SH-SY5Y (cell line): ENCODE results near the gene SRRM3.

Source experiments
- GATA2 ChIP-seq: IDR thresholded peaks from 2 replicates; pipeline ENCODE4 v1.6.1; 2011; ENCODE audit warnings: mild to moderate bottlenecking, low read depth, low read length
- GATA3 ChIP-seq: IDR thresholded peaks from 2 replicates; pipeline ENCODE4 v1.6.1; 2011; ENCODE audit warnings: low read depth, mild to moderate bottlenecking, low read length, moderate library complexity

The SRRM3 gene

DNA sequence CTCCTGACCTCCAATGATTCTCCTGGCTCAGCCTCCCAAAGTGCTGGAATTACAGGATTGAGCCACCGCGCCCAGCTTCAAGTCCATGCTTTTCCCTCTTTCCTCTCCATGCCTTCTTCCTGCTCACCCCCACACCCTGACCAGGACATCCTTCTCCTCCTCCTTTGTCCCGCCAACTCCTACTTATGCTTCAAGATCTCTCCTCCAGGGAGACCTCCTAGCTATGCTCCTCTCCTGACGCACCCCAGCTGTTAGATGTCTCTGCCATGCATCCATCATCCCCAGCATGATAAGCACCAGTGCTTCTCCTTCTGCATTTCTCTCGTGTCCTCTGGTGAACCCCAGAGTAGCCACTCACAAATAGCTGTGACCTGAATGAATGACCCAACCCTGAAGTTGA lies 21.1 kb downstream of the SRRM3 start:
- TF ChIP-seq GATA2 (no peak), GATA3 (no peak)

DNA sequence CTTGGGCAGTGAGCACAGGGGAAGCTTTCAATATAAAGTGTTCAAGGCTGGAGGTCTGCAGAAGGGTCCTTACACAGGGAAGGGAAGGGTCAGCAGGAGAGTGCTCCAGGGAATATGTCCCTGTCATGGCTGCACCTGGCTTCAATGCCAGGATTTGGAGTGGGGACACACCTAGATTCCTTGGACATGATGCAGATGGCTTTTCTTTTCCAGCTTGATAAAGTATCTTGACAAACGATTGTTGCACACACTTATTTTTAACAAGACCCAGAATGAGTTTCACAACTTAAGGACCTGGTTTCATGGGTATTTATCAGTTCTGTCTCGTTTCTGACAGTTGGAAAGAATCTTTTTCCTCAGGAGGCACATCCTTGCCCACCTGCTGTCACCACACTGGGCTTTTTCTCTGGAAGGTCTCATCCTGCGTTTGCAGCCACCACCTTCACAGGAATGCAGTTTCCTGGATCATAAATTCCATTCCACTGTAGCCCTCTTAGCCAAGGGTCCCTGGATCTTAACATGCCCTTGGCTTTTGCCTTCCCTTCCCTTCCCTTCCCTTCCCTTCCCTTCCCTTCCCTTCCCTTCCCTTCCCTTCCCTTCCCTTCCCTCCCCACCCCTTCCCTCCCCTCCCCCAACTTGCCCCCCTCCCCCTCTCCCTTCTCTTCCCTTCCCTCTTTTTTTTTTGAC lies 21.7 kb downstream of the SRRM3 start:
- TF ChIP-seq GATA2 = no peak
- no peak for TF ChIP-seq GATA3

DNA sequence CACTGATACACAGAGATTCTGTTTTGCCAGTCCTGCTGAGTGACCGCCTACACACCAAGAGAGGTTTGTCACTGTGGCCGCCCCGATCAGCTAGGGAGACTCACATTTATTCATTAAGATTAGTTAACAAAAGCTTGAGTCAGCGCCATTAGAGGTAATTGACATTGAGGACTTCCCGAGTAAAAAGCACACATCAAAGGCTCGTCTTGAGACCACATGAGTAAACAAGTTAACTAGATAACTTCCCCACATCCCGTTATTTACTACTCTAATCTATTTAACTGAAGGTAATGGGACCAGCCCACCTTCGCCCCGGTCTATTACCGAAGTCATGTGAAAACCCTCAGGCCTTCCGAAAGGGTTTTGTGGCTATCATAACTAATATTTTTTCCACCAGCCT lies 23.0 kb downstream of the SRRM3 start:
- no peak for TF ChIP-seq GATA2
- TF ChIP-seq GATA3 = no peak

DNA sequence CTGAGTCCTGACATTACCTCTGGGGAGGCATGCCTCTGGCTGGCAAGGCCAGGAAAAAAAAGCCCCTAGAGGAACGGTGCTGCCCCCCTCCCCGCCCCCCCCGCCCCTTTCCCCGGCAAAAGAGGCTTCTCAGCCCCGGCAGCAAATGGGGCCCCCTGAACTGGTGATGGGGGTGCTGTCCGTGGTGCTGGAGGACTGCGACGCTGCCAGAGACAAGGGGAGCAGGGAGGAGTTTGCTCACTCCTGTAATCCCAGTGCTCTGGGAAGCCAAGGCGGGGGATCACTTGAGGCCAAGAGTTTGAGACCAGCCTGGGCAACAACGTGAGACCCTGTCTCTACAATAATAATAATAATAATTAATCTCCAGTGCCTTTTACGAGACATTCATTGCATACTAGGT lies 23.7 kb downstream of the SRRM3 start:
- TF ChIP-seq GATA2 (no peak), GATA3 (no peak)

DNA sequence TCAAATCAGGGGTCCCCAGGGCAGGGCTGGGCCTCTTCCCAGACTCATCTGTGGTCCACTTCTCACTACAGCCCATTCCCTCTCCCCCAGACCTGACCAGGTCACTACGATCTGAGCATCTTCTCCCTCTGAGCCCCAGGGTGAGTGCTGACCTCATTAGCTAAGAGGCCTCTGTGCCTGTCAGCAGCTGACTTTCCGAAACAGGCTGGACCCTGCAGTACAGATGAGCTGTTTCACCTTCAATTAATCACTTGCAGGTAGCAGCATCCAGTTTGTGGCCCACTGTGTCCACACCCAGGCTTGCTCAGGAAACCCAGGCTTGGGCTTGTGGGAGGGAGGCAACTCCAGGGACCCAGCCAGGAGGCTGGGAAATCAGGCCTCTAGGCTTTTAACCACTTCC lies 24.3 kb downstream of the SRRM3 start:
- TF ChIP-seq GATA2 = no peak
- no peak for TF ChIP-seq GATA3

DNA sequence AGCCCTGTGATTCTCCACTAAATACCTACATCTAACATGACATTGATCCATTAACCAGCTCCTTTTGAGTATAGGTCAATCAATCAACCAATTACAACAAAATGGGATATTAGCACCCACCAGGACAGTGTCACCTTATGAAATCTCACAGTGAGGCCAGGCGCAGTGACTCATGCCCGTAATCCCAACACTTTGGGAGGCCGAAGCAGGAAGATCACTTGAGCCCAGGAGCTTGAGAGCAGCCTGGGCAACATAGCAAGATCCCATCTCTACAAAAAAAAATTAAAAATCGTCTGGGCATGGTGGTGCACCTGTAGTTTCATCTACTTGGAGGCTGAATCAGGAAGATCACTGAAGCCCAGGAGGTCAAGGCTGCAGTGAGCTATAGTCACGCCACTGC lies 28.5 kb downstream of the SRRM3 start:
- no peak for TF ChIP-seq GATA2
- no peak for TF ChIP-seq GATA3

DNA sequence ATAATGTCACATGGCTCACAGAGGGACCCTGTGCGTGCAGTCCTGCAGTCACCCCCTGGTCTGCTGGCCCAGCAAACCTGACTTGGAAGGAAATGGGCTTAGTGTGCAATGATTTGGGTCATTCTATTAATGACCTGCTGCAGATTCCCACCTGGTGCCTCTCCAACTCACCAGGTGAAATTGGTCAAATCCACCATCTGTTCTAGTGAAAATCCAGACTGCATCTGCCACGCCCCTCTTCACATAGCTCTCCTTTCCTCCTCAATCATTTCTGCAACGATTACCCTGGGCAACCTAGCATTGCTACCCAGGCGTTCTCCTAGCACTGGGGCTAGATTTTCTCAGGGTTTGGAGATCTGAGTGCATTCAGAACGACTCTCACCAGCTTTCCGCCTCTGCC lies 29.4 kb downstream of the SRRM3 start:
- no peak for TF ChIP-seq GATA3
- no peak for TF ChIP-seq GATA2

DNA sequence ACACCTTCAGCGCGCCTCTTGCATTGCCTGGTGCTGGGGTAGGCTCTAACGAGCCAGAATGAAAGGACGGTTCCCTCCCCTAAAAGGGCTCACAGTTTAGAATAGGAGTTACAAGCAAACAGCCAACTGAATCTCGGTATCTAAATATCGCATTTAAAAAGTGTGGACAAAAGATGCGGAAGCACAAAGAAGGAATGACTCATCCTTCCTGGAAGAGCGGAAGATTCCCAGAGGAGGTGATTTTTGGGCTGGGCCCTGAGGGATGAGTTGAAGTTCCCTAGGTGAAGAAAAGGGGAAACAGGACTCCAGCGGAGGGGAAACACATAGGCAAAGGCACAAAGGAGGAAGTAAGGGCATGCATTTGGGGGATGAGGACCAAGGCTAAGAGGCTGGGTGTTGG lies 29.9 kb downstream of the SRRM3 start:
- TF ChIP-seq GATA3 (no peak), GATA2 (no peak)

DNA sequence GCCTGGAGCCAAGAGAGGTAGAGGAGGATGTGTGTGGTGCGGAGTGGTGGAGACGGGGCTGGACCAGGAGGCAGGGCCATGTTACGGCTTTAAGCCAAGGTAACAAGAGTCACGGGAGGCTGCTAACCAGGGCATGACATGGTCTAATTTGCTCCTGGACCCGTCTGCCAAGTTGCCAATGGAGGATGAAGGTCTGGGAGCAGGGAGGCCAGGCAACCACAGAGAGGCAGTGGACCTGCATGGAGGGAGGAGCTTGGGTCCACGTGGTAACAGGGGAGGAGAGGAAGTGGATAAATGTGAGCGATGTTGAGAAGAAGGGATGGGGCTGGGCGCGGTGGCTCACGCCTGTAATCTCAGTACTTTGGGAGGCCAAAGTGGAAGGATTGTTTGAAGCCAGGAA lies 31.0 kb downstream of the SRRM3 start:
- no peak for TF ChIP-seq GATA3

DNA sequence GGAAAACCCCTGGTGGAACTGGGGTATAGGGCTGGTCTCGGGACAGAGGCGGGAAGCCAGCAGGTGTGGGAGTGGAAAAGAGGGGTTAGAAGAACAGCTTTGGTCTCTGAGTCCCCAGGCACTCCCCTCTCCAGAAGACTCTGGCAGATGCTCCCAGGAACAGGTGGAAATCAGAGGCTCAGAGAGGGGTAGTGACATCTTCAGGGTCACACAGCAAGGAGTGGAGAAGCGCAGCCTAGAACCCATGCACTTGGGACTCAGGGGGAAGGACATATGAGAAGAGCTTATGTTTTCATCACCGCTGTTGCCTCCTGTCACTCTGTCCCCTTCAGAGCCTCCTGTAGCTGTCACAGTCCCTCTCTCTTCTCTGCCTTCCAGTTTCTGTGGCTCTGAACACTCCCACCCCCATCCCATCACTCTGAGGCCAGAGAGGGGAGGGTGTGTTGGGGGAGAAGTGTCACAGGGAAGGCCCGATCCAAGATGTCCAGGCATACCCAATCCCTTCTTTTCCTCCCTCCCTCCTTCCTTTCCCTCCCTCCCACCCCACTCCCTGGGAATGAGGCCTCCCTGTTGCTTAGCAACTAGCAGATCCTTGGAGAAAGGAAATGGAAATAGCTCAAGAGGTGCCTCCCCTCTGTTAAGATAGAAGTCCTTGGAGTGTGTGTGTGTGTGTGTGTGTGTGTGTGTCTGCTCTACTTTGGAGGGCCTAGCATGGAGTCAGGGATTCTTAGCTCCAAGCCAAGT lies 32.0 kb downstream of the SRRM3 start:
- TF ChIP-seq GATA3 = no peak
- no peak for TF ChIP-seq GATA2

DNA sequence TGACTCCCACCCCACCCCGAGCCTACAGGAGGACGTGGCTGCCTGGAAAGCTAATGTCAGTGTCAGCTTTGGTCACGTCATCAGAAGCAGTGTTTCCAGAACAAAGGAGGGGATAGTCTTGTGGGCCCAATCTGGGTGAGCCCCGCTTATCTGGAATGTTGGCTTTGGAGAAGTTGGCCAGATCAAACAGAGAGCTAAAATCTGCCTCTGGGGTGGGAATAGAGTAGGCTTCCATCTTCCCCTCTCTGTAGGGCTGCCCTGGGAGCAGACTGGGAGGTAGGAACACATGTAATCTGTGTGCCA lies 32.5 kb downstream of the SRRM3 start:
- TF ChIP-seq GATA3 = no peak
- TF ChIP-seq GATA2 = no peak

DNA sequence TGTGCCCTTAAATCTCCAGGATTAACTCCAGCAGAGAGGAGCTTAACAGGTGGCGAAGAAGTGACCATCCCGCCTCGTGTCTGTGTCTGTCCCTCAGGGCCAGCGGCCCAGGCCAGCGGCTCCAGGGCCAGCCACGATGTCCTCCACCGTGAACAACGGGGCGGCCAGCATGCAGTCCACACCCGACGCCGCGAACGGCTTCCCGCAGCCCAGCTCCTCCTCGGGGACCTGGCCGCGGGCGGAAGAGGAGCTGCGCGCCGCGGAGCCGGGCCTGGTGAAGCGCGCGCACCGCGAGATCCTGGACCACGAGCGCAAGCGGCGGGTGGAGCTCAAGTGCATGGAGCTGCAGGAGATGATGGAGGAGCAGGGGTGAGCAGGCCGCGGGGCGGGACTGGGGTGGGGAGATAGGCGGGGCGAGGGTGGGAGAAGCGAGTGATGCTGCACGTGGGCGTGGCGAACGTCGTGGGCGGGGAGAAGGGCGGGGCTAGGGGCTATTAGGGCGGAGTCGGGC lies 33.3 kb downstream of the SRRM3 start:
- TF ChIP-seq GATA3 (no peak), GATA2 (no peak)

DNA sequence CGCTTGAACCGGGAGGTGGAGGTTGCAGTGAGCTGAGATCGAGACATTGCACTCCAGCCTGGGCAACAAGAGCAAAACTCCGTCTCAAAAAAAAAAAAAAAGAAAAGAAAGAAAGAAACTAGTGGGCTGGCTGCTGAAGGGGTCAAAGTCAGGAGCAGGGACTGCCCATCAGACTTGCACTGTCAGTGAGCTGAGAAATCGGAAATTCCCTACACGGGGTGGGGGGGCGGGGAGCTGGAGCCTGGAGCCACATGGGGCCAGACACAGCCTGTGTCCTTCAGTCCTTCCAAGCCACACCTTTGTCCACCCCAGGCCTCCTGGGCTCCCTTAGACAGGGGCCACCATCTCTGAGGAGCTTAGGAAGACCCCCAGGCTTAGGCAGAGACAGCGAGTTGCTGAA lies 34.5 kb downstream of the SRRM3 start:
- TF ChIP-seq GATA3 (no peak), GATA2 (no peak)

DNA sequence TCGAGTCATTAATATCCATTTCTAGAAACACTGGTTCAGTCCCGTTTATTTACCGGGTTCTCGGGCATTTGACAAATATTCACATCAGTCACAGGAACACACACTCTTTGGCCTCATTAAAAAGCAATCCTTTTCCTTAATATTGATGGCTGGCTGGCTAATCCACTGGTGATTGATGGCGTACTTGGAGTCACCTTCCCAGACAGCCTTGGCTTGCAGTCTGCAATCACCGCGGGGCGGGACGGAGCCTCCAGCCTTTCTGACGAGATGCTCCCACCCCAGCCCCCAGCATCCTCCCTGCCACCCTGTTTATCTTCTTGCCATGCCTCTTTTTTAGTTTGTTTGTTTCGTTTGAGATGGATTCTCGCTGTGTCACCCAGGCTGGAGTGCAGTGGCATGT lies 36.6 kb downstream of the SRRM3 start:
- TF ChIP-seq GATA3 (no peak), GATA2 (no peak)

DNA sequence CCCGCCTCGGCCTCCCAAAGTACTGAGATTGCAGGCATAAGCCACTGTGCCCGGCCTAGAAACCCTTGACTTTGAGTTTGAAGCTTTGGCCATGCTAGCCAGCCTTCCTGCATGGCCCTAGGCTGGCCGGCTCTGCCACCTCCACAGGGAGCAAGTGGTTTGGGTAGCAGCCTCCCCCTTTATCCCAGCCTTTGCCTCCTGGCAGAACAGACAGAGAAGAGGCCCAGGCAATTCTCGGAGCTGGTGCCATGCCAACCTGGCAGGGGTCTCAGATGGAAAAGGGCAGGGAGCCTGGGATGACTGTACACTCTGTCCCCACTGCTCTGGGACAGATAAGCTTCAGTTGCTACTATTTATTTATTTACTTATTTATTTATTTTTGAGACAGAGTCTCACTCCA lies 39.4 kb downstream of the SRRM3 start:
- TF ChIP-seq GATA3 (no peak), GATA2 (no peak)
